Right atrium auricular region (tissue), 2 donors: Measurements from ENCODE around the gene SRMS. TPM values are rescaled to one million over a fixed set of nuclear protein-coding genes. Genes with fewer than 3 reads are reported as not detected.

ENCODE experiments used
- DNase-seq: peaks from one replicate; pipeline ENCODE4 v3.0.0-alpha.2; 2019; ENCODE audit warnings: low spot score
- H3K27ac ChIP-seq, 2 donors: fragments of 200-600 bp; sonication (generic); 1 replicate in 1 of 2; 2 replicates in 1 of 2; pipeline ENCODE4 v1.5.1; 2016 to 2019
- H3K27me3 ChIP-seq, 2 donors: fragments of 200-600 bp; sonication (generic); one replicate each; pipeline versions ENCODE4 v1.5.1 to v1.6.0; 2017 to 2019
- H3K36me3 ChIP-seq: fragments of 200-600 bp; sonication (generic); one replicate; pipeline ENCODE4 v1.5.1; 2016
- H3K4me1 ChIP-seq, 2 donors: fragments of 200-600 bp; sonication (generic); one replicate each; pipeline versions ENCODE4 v1.5.1 to v1.6.0; 2017 to 2019
- H3K4me3 ChIP-seq, 2 donors: fragments of 200-600 bp; sonication (generic); 1 replicate in 1 of 2; 2 replicates in 1 of 2; pipeline ENCODE4 v1.5.1; 2017 to 2019; ENCODE audit warnings: mild to moderate bottlenecking in 1 of 2, moderate library complexity in 1 of 2
- H3K9me3 ChIP-seq, 2 donors: fragments of 200-600 bp; sonication (generic); one replicate each; pipeline ENCODE4 v1.5.1; 2019
- CTCF ChIP-seq, 2 donors: fragments of 200-600 bp; sonication (generic); IDR thresholded peaks; one replicate each; pipeline ENCODE4 v1.5.1; 2019; ENCODE audit warnings: antibody characterized with exemption in 2 of 2
- total RNA-seq, 2 donors: library from RNA; depleted of rRNA; stranded (reverse); fragments of >200 nt; gene quantifications; one replicate each; pipeline ENCODE4 v1.1.0, GENCODE V29; 2016

SRMS gene
- total RNA-seq, 2 donors from 2014 or later: not detected

GRCh38 chr20:63499338-63499969 is 48.1 kb downstream of the SRMS start:
- H3K4me1 ChIP-seq: peaks cover 0 to 63% of the 10 kb centered on the region in 2 donors
- H3K9me3 ChIP-seq: peaks cover 0 to 2% of the 10 kb centered on the region in 2 donors
- H3K36me3 ChIP-seq: peaks cover 14% of the 10 kb centered on the region
- H3K27ac ChIP-seq: peak overlapping the region; percentile 92 to 97
- peak overlapping the region; percentile 56 to 60 for H3K4me3 ChIP-seq
- H3K27me3 ChIP-seq: peaks cover 0 to 13% of the 10 kb centered on the region in 2 donors
- TF ChIP-seq CTCF (IDR thresholded peaks at IDR 0.05): no peak
- DNase-seq: no peak

GRCh38 chr20:63498960-63499337 is 48.6 kb downstream of the SRMS start, which contains the start of gene EEF1A2:
EEF1A2 (minus strand) TSS chr20:63499083; CDS start chr20:63497763, 1,320 bp downstream.
- TF ChIP-seq CTCF (IDR thresholded peaks at IDR 0.05): peak; percentile 12 to 28
- Histone ChIP-seq H3K9me3 (no peaks in the 10 kb centered on the region), H3K4me3 (peak within 1 kb of the TSS; percentile 56 to 60), H3K4me1 (peaks cover 0 to 63% of the 10 kb centered on the region in 2 donors), H3K27me3 (peaks cover 0 to 13% of the 10 kb centered on the region in 2 donors), H3K27ac (peak within 1 kb of the TSS; percentile 92 to 97), H3K36me3 (peaks cover 19% of the 10 kb centered on the region)
- DNase-seq: no peak

- Histone ChIP-seq H3K36me3 (peaks cover 26% of the 10 kb centered on the region), H3K27me3 (peaks cover 0 to 13% of the 10 kb centered on the region in 2 donors), H3K27ac (peak overlapping the region; percentile 92 to 97), H3K4me3 (peak overlapping the region; percentile 56 to 60), H3K4me1 (peaks cover 0 to 63% of the 10 kb centered on the region in 2 donors), H3K9me3 (no peaks in the 10 kb centered on the region)
- DNase-seq: no peak
- TF ChIP-seq CTCF (IDR thresholded peaks at IDR 0.05): no peak
Measured at GRCh38 chr20:63497946-63498935, 49.3 kb downstream of the SRMS start.

GRCh38 chr20:63497138-63497945 is 50.2 kb downstream of the SRMS start:
- no peak for DNase-seq
- peaks cover 0 to 59% of the 10 kb centered on the region in 2 donors for H3K4me1 ChIP-seq
- H3K27me3 ChIP-seq: peaks cover 0 to 13% of the 10 kb centered on the region in 2 donors
- H3K36me3 ChIP-seq: peaks cover 30% of the 10 kb centered on the region
- H3K9me3 ChIP-seq: no peaks in the 10 kb centered on the region
- H3K27ac ChIP-seq: peak overlapping the region; percentile 92 to 97
- TF ChIP-seq CTCF (IDR thresholded peaks at IDR 0.05): no peak
- peak overlapping the region; percentile 56 to 60 for H3K4me3 ChIP-seq

- peak overlapping the region; percentile 92 to 97 for H3K27ac ChIP-seq
- peaks cover 33% of the 10 kb centered on the region for H3K36me3 ChIP-seq
- peaks cover 0 to 54% of the 10 kb centered on the region in 2 donors for H3K4me1 ChIP-seq
- peaks cover 0 to 13% of the 10 kb centered on the region in 2 donors for H3K27me3 ChIP-seq
- H3K9me3 ChIP-seq: no peaks in the 10 kb centered on the region
- no peak for TF ChIP-seq CTCF (IDR thresholded peaks at IDR 0.05)
- peak overlapping the region; percentile 56 to 60 for H3K4me3 ChIP-seq
- no peak for DNase-seq
Measured at GRCh38 chr20:63496596-63497120, 50.9 kb downstream of the SRMS start.
